ENCODE results near the gene KTN1. TPM values are rescaled to one million over a fixed set of nuclear protein-coding genes. Genes with fewer than 3 reads are reported as not detected.

KTN1 gene
- total RNA-seq, 1 experiment from 2014 or later, result 212 TPM

DNA sequence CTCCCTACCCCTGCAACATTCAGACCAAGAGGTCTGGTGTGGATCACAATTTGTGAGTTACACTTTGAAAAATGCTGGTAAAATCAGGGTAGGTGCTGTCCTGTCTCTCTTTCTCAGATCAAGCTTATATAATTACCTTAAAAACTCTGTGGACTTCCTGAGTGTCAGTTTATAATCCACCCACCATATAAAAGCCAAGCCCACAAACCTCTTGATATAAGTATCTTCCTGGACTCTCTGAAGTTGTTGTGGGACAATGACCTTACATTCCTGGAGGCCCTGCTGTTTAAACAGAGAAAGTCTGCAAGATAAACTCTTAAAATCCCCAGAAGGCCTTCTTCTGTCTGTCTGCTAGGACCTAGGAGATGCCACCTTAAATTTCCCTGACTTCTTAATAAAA is 11.4 kb upstream of the KTN1 start:
- Histone ChIP-seq H2AFZ (ENCODE audit: low read length) (no peak overlapping the region), H3K9me3 (ENCODE audit: low read length) (no peaks in the 10 kb centered on the region), H3K9ac (ENCODE audit: low read length) (no peak overlapping the region), H3K4me1 (ENCODE audit: low read length) (no peaks in the 10 kb centered on the region), H3K36me3 (ENCODE audit: insufficient read depth, low read length) (no peaks in the 10 kb centered on the region), H3K27me3 (ENCODE audit: low read length) (no peaks in the 10 kb centered on the region), H3K4me3 (ENCODE audit: low read length) (no peak overlapping the region), H3K4me2 (ENCODE audit: low read depth, low read length, poor library complexity, severe bottlenecking) (no peak overlapping the region), H3K27ac (ENCODE audit: low read length) (no peak overlapping the region), H4K20me1 (ENCODE audit: insufficient read depth, low read depth, low read length) (no peaks in the 10 kb centered on the region), H3K79me2 (ENCODE audit: low read length) (no peaks in the 10 kb centered on the region), H3K9me2 (replicated peaks; ENCODE audit: insufficient read depth, low read length) (no peaks in the 10 kb centered on the region)
- DNase-seq, result no peak

DNA sequence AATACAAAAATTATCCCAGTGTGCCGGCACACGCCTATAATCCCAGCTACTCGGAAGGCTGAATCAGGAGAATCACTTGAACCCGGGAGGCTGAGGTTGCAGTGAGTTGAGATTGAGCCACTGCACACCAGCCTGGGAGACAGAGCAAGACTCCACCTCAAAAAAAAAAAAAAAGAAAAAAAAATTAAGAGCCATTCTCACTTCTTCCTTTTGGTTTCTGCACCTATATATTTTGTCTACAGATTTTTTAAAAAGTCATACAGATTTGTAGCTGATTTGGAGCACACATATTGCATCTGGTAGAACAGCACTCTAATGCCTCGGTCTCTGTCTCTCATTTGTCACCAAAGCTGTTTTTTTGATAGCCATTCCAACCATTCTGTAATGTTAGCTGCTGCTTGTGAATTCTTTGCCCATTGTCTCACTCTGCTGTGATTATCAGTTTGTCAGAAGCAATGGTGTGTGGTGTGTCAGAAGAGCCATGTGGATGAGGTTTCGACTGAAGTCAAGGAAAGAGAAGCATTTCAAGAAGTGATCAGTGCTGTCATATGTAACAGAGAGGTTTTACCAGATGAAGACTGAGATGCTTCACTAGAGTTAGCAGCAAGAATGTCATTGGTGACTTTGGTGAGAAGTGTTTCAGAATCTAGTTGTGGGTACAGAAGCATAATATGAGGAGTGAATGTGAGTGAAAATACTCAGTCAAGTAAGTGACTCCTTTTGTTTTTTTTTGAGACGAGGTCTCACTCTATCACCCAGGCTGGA is 8.7 kb upstream of the KTN1 start:
- Histone ChIP-seq H3K4me2 (ENCODE audit: low read depth, low read length, poor library complexity, severe bottlenecking) (no peak overlapping the region), H3K9ac (ENCODE audit: low read length) (no peak overlapping the region), H3K27ac (ENCODE audit: low read length) (no peak overlapping the region), H3K27me3 (ENCODE audit: low read length) (no peaks in the 10 kb centered on the region), H3K79me2 (ENCODE audit: low read length) (no peaks in the 10 kb centered on the region), H3K4me1 (ENCODE audit: low read length) (peaks cover 10% of the 10 kb centered on the region), H4K20me1 (ENCODE audit: insufficient read depth, low read depth, low read length) (no peaks in the 10 kb centered on the region), H2AFZ (ENCODE audit: low read length) (no peak overlapping the region), H3K36me3 (ENCODE audit: insufficient read depth, low read length) (peaks cover under 1% of the 10 kb centered on the region; the same call in 1 of the 2 replicates), H3K9me2 (replicated peaks; ENCODE audit: insufficient read depth, low read length) (no peaks in the 10 kb centered on the region), H3K9me3 (ENCODE audit: low read length) (no peaks in the 10 kb centered on the region), H3K4me3 (ENCODE audit: low read length) (no peak overlapping the region)
- DNase-seq, result no peak

DNA sequence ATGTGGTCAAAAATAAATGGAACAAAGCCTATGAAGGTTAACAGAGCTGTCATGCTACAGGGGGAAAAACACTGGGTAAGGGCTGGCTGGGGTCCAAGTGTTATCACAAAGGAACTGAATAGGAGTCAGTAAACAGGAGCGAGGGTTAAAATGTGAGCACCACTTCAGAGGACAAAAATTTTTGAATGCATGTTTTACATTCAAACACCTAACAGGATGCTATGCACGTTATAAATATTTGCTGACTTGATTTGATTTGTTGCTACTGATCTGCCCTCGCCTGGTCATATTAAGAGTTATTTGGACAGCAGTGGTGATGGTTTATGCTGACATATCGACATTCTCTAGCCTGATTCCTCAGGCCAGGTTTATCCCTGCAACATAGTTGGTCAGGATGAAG is 7.4 kb upstream of the KTN1 start:
- no peaks in the 10 kb centered on the region for H4K20me1 ChIP-seq (ENCODE audit: insufficient read depth, low read depth, low read length)
- H3K79me2 ChIP-seq (ENCODE audit: low read length), result no peaks in the 10 kb centered on the region
- no peak overlapping the region for H3K4me3 ChIP-seq (ENCODE audit: low read length)
- H3K36me3 ChIP-seq (ENCODE audit: insufficient read depth, low read length), result peaks cover 12% of the 10 kb centered on the region; the same call in 1 of the 2 replicates
- H3K27me3 ChIP-seq (ENCODE audit: low read length), result no peaks in the 10 kb centered on the region
- H3K4me2 ChIP-seq (ENCODE audit: low read depth, low read length, poor library complexity, severe bottlenecking), result no peak overlapping the region
- peaks cover 10% of the 10 kb centered on the region for H3K4me1 ChIP-seq (ENCODE audit: low read length)
- DNase-seq, result no peak
- H3K27ac ChIP-seq (ENCODE audit: low read length), result no peak overlapping the region
- no peaks in the 10 kb centered on the region for H3K9me2 ChIP-seq (replicated peaks; ENCODE audit: insufficient read depth, low read length)
- no peak overlapping the region for H2AFZ ChIP-seq (ENCODE audit: low read length)
- no peak overlapping the region for H3K9ac ChIP-seq (ENCODE audit: low read length)
- H3K9me3 ChIP-seq (ENCODE audit: low read length), result no peaks in the 10 kb centered on the region

DNA sequence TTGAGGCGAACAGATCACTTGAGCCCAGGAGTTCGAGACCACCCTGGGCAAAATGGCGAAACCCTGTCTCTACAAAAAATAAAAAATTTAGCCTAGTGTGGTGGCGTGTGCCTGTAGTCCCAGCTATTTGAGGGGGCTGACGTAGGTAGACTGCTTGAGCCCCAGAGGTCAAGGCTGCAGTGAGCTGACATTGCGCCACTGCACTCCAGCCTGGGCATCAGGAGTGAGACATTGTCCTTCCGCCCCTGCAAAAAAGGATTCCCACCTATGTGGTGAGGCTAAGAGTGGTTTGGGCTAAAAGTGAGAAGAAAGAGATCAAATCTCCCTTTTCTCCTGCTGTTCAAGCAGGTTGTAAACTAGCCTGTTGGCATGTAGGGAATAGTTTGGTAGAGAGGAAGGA is 5.0 kb upstream of the KTN1 start:
- H3K4me1 ChIP-seq (ENCODE audit: low read length), result peaks cover 20% of the 10 kb centered on the region
- no peak overlapping the region for H3K9ac ChIP-seq (ENCODE audit: low read length)
- no peak overlapping the region for H3K27ac ChIP-seq (ENCODE audit: low read length)
- no peak overlapping the region for H3K4me3 ChIP-seq (ENCODE audit: low read length)
- H3K4me2 ChIP-seq (ENCODE audit: low read depth, low read length, poor library complexity, severe bottlenecking), result no peak overlapping the region
- DNase-seq, result no peak
- no peak overlapping the region for H2AFZ ChIP-seq (ENCODE audit: low read length)
- H3K36me3 ChIP-seq (ENCODE audit: insufficient read depth, low read length), result peaks cover 12% of the 10 kb centered on the region; the same call in 1 of the 2 replicates
- H3K79me2 ChIP-seq (ENCODE audit: low read length), result peaks cover 6% of the 10 kb centered on the region
- no peaks in the 10 kb centered on the region for H3K9me2 ChIP-seq (replicated peaks; ENCODE audit: insufficient read depth, low read length)
- H4K20me1 ChIP-seq (ENCODE audit: insufficient read depth, low read depth, low read length), result no peaks in the 10 kb centered on the region
- no peaks in the 10 kb centered on the region for H3K9me3 ChIP-seq (ENCODE audit: low read length)
- H3K27me3 ChIP-seq (ENCODE audit: low read length), result no peaks in the 10 kb centered on the region

DNA sequence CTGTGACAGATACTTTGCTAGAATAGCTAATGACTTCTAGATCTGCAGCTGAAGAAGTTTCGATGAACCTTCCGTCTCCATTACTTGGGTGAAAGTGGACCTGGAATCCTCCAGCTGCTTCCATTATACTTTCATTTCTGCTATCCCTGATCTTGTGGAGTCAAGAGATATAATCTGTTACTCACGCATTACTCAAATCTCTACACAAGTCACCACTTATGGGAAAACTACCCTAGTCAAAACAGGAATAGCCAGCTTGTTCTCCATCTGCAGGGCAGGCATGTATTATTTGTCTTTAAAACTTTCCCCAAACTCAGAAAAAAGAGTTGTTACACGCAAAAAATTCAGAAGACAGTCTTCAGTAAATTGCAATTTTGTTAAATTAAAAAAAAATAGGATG is 2.8 kb upstream of the KTN1 start:
- DNase-seq, result no peak
- H3K9me3 ChIP-seq (ENCODE audit: low read length), result no peaks in the 10 kb centered on the region
- H3K9ac ChIP-seq (ENCODE audit: low read length), result no peak overlapping the region
- H3K9me2 ChIP-seq (replicated peaks; ENCODE audit: insufficient read depth, low read length), result no peaks in the 10 kb centered on the region
- H3K36me3 ChIP-seq (ENCODE audit: insufficient read depth, low read length), result peaks cover 12% of the 10 kb centered on the region; the same call in 1 of the 2 replicates
- H3K27ac ChIP-seq (ENCODE audit: low read length), result no peak overlapping the region
- peaks cover 24% of the 10 kb centered on the region for H3K79me2 ChIP-seq (ENCODE audit: low read length)
- H2AFZ ChIP-seq (ENCODE audit: low read length), result no peak overlapping the region
- H3K4me2 ChIP-seq (ENCODE audit: low read depth, low read length, poor library complexity, severe bottlenecking), result no peak overlapping the region
- H3K4me1 ChIP-seq (ENCODE audit: low read length), result peaks cover 30% of the 10 kb centered on the region
- no peaks in the 10 kb centered on the region for H3K27me3 ChIP-seq (ENCODE audit: low read length)
- H3K4me3 ChIP-seq (ENCODE audit: low read length), result no peak overlapping the region
- peaks cover 16% of the 10 kb centered on the region for H4K20me1 ChIP-seq (ENCODE audit: insufficient read depth, low read depth, low read length)

DNA sequence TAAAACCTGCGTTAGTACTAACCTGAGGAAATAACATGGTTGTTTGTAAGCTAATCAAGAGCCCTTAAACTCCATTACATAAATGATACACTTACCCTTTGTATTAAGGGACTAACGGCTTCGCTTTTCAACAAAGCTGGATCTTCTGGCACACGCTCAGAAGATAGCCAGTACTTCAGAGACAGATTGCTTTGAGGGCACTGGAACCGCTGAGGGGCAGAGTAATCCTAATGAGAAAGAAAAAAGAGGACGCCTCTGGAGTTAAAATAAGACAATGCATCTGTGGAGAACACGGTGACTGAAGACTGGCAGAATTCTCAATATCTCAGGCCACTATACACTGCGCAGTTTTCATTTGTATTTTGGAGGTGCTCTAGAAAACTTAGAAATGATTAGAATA is 1.5 kb upstream of the KTN1 start:
- Histone ChIP-seq H3K9me3 (ENCODE audit: low read length) (no peaks in the 10 kb centered on the region), H3K9ac (ENCODE audit: low read length) (no peak overlapping the region), H3K4me1 (ENCODE audit: low read length) (peaks cover 43% of the 10 kb centered on the region), H2AFZ (ENCODE audit: low read length) (no peak overlapping the region), H3K27ac (ENCODE audit: low read length) (no peak overlapping the region), H3K4me3 (ENCODE audit: low read length) (no peak overlapping the region), H3K4me2 (ENCODE audit: low read depth, low read length, poor library complexity, severe bottlenecking) (no peak overlapping the region), H3K36me3 (ENCODE audit: insufficient read depth, low read length) (peaks cover 12% of the 10 kb centered on the region; the same call in 1 of the 2 replicates), H3K27me3 (ENCODE audit: low read length) (no peaks in the 10 kb centered on the region), H3K9me2 (replicated peaks; ENCODE audit: insufficient read depth, low read length) (no peaks in the 10 kb centered on the region), H4K20me1 (ENCODE audit: insufficient read depth, low read depth, low read length) (peaks cover 27% of the 10 kb centered on the region), H3K79me2 (ENCODE audit: low read length) (peaks cover 37% of the 10 kb centered on the region)
- DNase-seq, result no peak

DNA sequence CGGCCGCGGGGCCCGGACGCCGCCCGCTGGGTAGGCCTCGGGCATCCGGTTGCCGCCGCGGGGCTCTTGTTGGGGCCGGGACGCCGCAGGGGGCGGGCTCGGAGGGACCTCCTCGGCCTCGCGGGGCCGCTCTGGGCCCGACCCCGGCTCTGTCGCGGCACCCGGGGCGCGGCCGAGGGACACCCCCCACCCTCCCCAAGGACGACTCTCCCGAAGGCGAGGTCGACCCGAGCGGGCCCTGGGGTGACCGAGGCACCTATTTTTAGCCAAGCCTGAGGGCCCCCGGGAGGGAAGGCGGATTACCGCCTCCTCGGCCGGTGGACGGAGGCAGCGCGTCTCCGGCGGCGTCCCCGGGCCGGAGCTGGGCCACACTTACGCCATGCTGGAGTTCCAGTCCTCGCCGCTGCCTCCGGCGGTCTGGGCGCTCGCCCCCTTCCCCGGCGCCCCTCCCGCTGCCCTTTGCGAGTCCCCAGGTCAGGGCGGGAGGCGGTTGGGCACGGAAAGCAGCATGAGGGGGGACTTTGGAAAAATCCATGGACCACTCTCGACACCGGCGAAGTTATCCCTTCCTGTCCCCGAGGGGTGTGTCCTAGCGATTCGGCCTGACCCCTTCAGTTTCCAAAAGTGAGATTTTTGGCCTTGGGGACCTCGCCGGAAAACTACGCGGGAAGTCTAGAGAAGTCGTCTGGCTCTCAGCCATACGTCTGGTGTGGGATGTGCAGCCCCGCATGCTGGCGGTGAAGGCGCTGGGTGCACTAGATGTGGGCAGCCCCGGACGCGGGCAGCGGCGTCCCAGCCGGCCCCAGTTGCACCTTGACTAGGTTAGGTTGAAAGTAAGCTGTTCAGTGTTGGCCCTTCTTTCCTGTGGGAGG is 699 bp downstream of the KTN1 start:
- peak overlapping the region; percentile 79 for H3K4me3 ChIP-seq (ENCODE audit: low read length)
- H3K4me1 ChIP-seq (ENCODE audit: low read length), result peaks cover 58% of the 10 kb centered on the region
- peak overlapping the region; percentile 83 for H3K4me2 ChIP-seq (ENCODE audit: low read depth, low read length, poor library complexity, severe bottlenecking)
- peak overlapping the region; percentile 76 for H3K27ac ChIP-seq (ENCODE audit: low read length)
- no peaks in the 10 kb centered on the region for H3K9me2 ChIP-seq (replicated peaks; ENCODE audit: insufficient read depth, low read length)
- H3K27me3 ChIP-seq (ENCODE audit: low read length), result no peaks in the 10 kb centered on the region
- peak; percentile 85 for DNase-seq
- peaks cover 48% of the 10 kb centered on the region for H4K20me1 ChIP-seq (ENCODE audit: insufficient read depth, low read depth, low read length)
- H2AFZ ChIP-seq (ENCODE audit: low read length), result no peak overlapping the region
- no peaks in the 10 kb centered on the region for H3K9me3 ChIP-seq (ENCODE audit: low read length)
- H3K36me3 ChIP-seq (ENCODE audit: insufficient read depth, low read length), result peaks cover 14% of the 10 kb centered on the region; the same call in 1 of the 2 replicates
- peaks cover 59% of the 10 kb centered on the region for H3K79me2 ChIP-seq (ENCODE audit: low read length)
- peak overlapping the region; percentile 85 for H3K9ac ChIP-seq (ENCODE audit: low read length)

DNA sequence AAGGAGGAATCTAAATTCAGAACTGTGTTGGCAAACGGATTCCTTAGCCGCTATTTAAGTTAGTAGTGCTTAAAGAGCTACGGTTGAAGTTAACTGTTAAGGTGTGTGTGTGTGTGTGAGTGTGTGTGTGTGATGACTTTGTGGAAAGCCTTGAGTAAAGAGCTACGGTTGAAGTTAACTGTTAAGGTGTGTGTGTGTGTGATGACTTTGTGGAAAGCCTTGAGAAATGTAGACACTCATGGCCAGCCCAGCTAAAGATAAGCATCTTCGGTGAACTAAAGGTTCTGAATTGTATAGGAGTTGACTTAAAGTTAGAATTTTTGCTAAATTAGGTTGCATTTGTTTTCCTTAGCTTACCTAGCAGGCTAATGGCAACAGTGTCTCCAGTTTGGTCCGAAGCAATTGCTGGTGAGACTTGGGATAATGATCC is 1.4 kb downstream of the KTN1 start:
- no peak overlapping the region for H2AFZ ChIP-seq (ENCODE audit: low read length)
- no peaks in the 10 kb centered on the region for H3K9me2 ChIP-seq (replicated peaks; ENCODE audit: insufficient read depth, low read length)
- peak; percentile 75 for DNase-seq
- peak overlapping the region; percentile 76 for H3K27ac ChIP-seq (ENCODE audit: low read length)
- H3K79me2 ChIP-seq (ENCODE audit: low read length), result peaks cover 65% of the 10 kb centered on the region
- H3K4me1 ChIP-seq (ENCODE audit: low read length), result peaks cover 61% of the 10 kb centered on the region
- H3K4me3 ChIP-seq (ENCODE audit: low read length), result peak overlapping the region; percentile 79
- H3K9ac ChIP-seq (ENCODE audit: low read length), result peak overlapping the region; percentile 85
- peaks cover 14% of the 10 kb centered on the region; the same call in 1 of the 2 replicates for H3K36me3 ChIP-seq (ENCODE audit: insufficient read depth, low read length)
- H3K4me2 ChIP-seq (ENCODE audit: low read depth, low read length, poor library complexity, severe bottlenecking), result peak overlapping the region; percentile 83
- H3K27me3 ChIP-seq (ENCODE audit: low read length), result no peaks in the 10 kb centered on the region
- peaks cover 54% of the 10 kb centered on the region for H4K20me1 ChIP-seq (ENCODE audit: insufficient read depth, low read depth, low read length)
- no peaks in the 10 kb centered on the region for H3K9me3 ChIP-seq (ENCODE audit: low read length)
